Measurements from ENCODE around the gene HSD17B4. TPM values are rescaled to one million over a fixed set of nuclear protein-coding genes. Genes with fewer than 3 reads are reported as not detected.
A peak's percentile ranks its signal among the peaks of the same experiment; 100 is the strongest.

Gene HSD17B4
- total and polyA plus RNA-seq, 2 of the 13 experiments (the other 11 are each of a cell fraction or from before 2014, with no cell fraction given) = 178 to 399 TPM

DNA sequence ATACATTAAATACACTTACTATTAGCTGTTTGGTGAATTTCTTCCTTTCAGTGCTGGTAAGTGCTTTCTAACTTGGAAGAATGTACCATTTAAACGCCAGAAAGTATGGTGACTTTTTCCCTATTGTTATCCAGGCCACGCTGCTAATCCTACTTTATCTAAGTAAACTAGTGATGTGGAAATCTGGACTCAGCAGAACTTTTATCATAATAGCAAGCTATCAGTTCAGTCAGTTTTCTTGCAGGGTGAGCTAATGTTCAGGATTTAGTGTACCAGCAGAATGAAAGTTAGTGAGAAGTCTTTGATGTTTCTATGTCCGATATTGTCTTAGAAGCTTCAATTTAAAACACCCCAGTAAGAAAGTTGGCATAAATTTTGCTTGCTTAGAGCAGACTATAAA lies 72.2 kb downstream of the HSD17B4 start (continued):
- TF ChIP-seq KDM1A (CRISPR knock-in tag; IDR thresholded peaks at IDR 0.05) (no peak), ZNF839 (CRISPR knock-in tag; IDR thresholded peaks at IDR 0.05; ENCODE audit: borderline replicate concordance) (no peak), FOXO1 (CRISPR knock-in tag; IDR thresholded peaks at IDR 0.05) (peak; percentile 30; the same call in 1 of the 2 replicates), SKIL (CRISPR knock-in tag; IDR thresholded peaks at IDR 0.05; ENCODE audit: borderline replicate concordance) (no peak), ZNF598 (CRISPR knock-in tag; IDR thresholded peaks at IDR 0.05; ENCODE audit: borderline replicate concordance) (no peak), AHR (CRISPR knock-in tag; IDR thresholded peaks at IDR 0.05) (no peak), ZNF224 (CRISPR knock-in tag; IDR thresholded peaks at IDR 0.05) (no peak), FOSL2 (CRISPR knock-in tag; IDR thresholded peaks at IDR 0.05) (no peak), PAWR (CRISPR knock-in tag; IDR thresholded peaks at IDR 0.05; ENCODE audit: borderline replicate concordance) (no peak), PPARG (CRISPR knock-in tag; conservative IDR thresholded peaks at IDR 0.05) (peak; percentile 57; the same call in 1 of the 2 replicates), ETS1 (CRISPR knock-in tag; IDR thresholded peaks at IDR 0.05) (no peak), POGZ (CRISPR knock-in tag; IDR thresholded peaks at IDR 0.05) (0 out of 2 replicates have a peak, but pooled peaks have one; percentile 41), STAT5B (CRISPR knock-in tag; IDR thresholded peaks at IDR 0.05) (no peak), HOXA5 (CRISPR knock-in tag; IDR thresholded peaks at IDR 0.05) (no peak), ZNF33B (CRISPR knock-in tag; IDR thresholded peaks at IDR 0.05) (no peak), ZNF891 (CRISPR knock-in tag; IDR thresholded peaks at IDR 0.05) (no peak), SIX1 (CRISPR knock-in tag; IDR thresholded peaks at IDR 0.05; ENCODE audit: borderline replicate concordance) (0 out of 2 replicates have a peak, but pooled peaks have one; percentile 40), ZFY (CRISPR knock-in tag; IDR thresholded peaks at IDR 0.05) (no peak), TAF15 (IDR thresholded peaks at IDR 0.05; ENCODE audit: low read depth, low read length, poor library complexity, severe bottlenecking) (no peak), ZFP82 (CRISPR knock-in tag; IDR thresholded peaks at IDR 0.05; ENCODE audit: borderline replicate concordance) (no peak), SMAD3 (CRISPR knock-in tag; IDR thresholded peaks at IDR 0.05) (no peak), ASH2L (IDR thresholded peaks at IDR 0.05; ENCODE audit: insufficient read length, low read depth, low read length) (no peak), SUZ12 (IDR thresholded peaks at IDR 0.05; ENCODE audit: low read depth, low read length) (no peak), E2F5 (CRISPR knock-in tag; conservative IDR thresholded peaks at IDR 0.05) (no peak)
- TF ChIP-seq, protein P1, sequence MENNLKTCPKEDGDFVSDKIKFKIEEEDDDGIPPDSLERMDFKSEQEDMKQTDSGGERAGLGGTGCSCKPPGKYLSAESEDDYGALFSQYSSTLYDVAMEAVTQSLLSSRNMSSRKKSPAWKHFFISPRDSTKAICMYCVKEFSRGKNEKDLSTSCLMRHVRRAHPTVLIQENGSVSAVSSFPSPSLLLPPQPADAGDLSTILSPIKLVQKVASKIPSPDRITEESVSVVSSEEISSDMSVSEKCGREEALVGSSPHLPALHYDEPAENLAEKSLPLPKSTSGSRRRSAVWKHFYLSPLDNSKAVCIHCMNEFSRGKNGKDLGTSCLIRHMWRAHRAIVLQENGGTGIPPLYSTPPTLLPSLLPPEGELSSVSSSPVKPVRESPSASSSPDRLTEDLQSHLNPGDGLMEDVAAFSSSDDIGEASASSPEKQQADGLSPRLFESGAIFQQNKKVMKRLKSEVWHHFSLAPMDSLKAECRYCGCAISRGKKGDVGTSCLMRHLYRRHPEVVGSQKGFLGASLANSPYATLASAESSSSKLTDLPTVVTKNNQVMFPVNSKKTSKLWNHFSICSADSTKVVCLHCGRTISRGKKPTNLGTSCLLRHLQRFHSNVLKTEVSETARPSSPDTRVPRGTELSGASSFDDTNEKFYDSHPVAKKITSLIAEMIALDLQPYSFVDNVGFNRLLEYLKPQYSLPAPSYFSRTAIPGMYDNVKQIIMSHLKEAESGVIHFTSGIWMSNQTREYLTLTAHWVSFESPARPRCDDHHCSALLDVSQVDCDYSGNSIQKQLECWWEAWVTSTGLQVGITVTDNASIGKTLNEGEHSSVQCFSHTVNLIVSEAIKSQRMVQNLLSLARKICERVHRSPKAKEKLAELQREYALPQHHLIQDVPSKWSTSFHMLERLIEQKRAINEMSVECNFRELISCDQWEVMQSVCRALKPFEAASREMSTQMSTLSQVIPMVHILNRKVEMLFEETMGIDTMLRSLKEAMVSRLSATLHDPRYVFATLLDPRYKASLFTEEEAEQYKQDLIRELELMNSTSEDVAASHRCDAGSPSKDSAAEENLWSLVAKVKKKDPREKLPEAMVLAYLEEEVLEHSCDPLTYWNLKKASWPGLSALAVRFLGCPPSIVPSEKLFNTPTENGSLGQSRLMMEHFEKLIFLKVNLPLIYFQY (CRISPR knock-in tag; IDR thresholded peaks at IDR 0.05; ENCODE audit: borderline replicate concordance) = no peak
